GM18861 (cell line): ENCODE measurements around the gene CDH13.

Source experiments
- ATAC-seq: cut with Tn5 transposase; IDR thresholded peaks from one replicate; pipeline ENCODE4 v1.9.1; 2021; ENCODE audit not compliant: unreplicated experiment

The CDH13 gene

GRCh38 chr16:83206426-83206825 lies 579.7 kb downstream of the CDH13 start:
- no peak for ATAC-seq

- ATAC-seq: no peak
Observed at GRCh38 chr16:83211711-83212110, 584.9 kb downstream of the CDH13 start.

- ATAC-seq: no peak
Observed at GRCh38 chr16:83212301-83212841, 585.6 kb downstream of the CDH13 start.

GRCh38 chr16:83214671-83215070 lies 587.9 kb downstream of the CDH13 start:
- no peak for ATAC-seq

GRCh38 chr16:83215406-83216001 lies 588.7 kb downstream of the CDH13 start:
- no peak for ATAC-seq

GRCh38 chr16:83219285-83219684 lies 592.5 kb downstream of the CDH13 start:
- no peak for ATAC-seq

GRCh38 chr16:83220066-83220465 lies 593.3 kb downstream of the CDH13 start:
- ATAC-seq: no peak

GRCh38 chr16:83224642-83225041 lies 597.9 kb downstream of the CDH13 start:
- no peak for ATAC-seq

GRCh38 chr16:83227336-83227735 lies 600.6 kb downstream of the CDH13 start:
- ATAC-seq: no peak

GRCh38 chr16:83231729-83232128 lies 605.0 kb downstream of the CDH13 start:
- ATAC-seq: no peak

GRCh38 chr16:83233153-83233552 lies 606.4 kb downstream of the CDH13 start:
- ATAC-seq: no peak

- no peak for ATAC-seq
Observed at GRCh38 chr16:83238949-83239691, 612.4 kb downstream of the CDH13 start.

GRCh38 chr16:83244057-83244456 lies 617.3 kb downstream of the CDH13 start:
- no peak for ATAC-seq

- ATAC-seq: no peak
Observed at GRCh38 chr16:83245061-83245460, 618.3 kb downstream of the CDH13 start.

GRCh38 chr16:83247767-83248372 lies 621.1 kb downstream of the CDH13 start:
- no peak for ATAC-seq

- no peak for ATAC-seq
Observed at GRCh38 chr16:83248735-83249463, 622.1 kb downstream of the CDH13 start.

- no peak for ATAC-seq
Observed at GRCh38 chr16:83253521-83253920, 626.8 kb downstream of the CDH13 start.

- no peak for ATAC-seq
Observed at GRCh38 chr16:83258366-83258928, 631.7 kb downstream of the CDH13 start.

GRCh38 chr16:83266848-83267553 lies 640.2 kb downstream of the CDH13 start:
- no peak for ATAC-seq

GRCh38 chr16:83268169-83268568 lies 641.4 kb downstream of the CDH13 start:
- ATAC-seq: no peak
